GM23248 (cell line): ENCODE results near the gene RPS3.

Source experiments
- EZH2 ChIP-seq: fragments of 200-600 bp; sonication (generic); IDR thresholded peaks from 2 replicates; pipeline ENCODE4 v1.6.1; 2018; ENCODE audit warnings: antibody characterized with exemption, mild to moderate bottlenecking; ENCODE audit not compliant: insufficient read depth, poor library complexity, severe bottlenecking
- EZH2phosphoT487 ChIP-seq: fragments of 200-600 bp; sonication (generic); IDR thresholded peaks from 2 replicates; pipeline ENCODE4 v1.6.1; 2018; ENCODE audit warnings: antibody characterized with exemption, moderate library complexity, mild to moderate bottlenecking, low read depth; ENCODE audit not compliant: insufficient read depth

- TF ChIP-seq EZH2 (no peak), EZH2phosphoT487 (no peak)
Observed at GRCh38 chr11:75439495-75440120, 40.3 kb downstream of the RPS3 start.
